ENCODE results near the gene ULK1.

DNA sequence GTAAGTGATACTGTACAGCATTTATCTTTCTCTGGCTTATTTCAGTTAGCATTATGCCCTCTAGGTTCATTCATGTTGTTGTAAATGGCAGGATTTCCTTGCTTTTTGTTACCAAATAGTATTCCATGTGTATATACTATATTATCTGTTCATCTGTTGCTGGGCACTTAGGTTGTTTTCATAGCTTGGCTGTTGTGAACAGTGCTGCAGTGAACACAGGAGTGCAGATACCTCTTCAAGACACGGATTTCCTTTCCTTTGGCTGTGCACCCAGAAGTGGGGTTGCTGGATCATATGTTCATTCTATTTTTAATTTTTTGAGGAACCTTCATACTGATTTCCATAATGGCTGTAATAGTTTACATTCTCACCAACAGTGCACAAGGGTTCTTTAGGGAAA, 76.8 kb downstream of the ULK1 start:
- TF ChIP-seq, protein P1, sequence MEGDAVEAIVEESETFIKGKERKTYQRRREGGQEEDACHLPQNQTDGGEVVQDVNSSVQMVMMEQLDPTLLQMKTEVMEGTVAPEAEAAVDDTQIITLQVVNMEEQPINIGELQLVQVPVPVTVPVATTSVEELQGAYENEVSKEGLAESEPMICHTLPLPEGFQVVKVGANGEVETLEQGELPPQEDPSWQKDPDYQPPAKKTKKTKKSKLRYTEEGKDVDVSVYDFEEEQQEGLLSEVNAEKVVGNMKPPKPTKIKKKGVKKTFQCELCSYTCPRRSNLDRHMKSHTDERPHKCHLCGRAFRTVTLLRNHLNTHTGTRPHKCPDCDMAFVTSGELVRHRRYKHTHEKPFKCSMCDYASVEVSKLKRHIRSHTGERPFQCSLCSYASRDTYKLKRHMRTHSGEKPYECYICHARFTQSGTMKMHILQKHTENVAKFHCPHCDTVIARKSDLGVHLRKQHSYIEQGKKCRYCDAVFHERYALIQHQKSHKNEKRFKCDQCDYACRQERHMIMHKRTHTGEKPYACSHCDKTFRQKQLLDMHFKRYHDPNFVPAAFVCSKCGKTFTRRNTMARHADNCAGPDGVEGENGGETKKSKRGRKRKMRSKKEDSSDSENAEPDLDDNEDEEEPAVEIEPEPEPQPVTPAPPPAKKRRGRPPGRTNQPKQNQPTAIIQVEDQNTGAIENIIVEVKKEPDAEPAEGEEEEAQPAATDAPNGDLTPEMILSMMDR (IDR thresholded peaks at IDR 0.05 in 8 of 11, conservative IDR thresholded peaks at IDR 0.05 in 3 of 11): no peak
- TF ChIP-seq POLR2A (IDR thresholded peaks at IDR 0.05) (no peak), POLR2AphosphoS5 (IDR thresholded peaks at IDR 0.05) (no peak)

Data from spleen (tissue), 7 donors.